ENCODE results near the gene MIPOL1. TPM values are rescaled to one million over a fixed set of nuclear protein-coding genes. Genes with fewer than 3 reads are reported as not detected.
"Not testable (repeated sequence)": the region's sequence is repeated elsewhere in the genome, so short reads cannot be mapped to it uniquely, and the experiment has no call there.

MIPOL1 gene
- total and polyA plus RNA-seq, 2 of the 13 experiments (the other 11 are each of a cell fraction or from before 2014, with no cell fraction given): 8.6 to 34.2 TPM

GRCh38 chr14:37234222-37234621 is 36.5 kb downstream of the MIPOL1 start:
- peak; percentile 81 for TF ChIP-seq ZNF121 (CRISPR knock-in tag; IDR thresholded peaks at IDR 0.05)
- TF ChIP-seq ZNF12 (CRISPR knock-in tag; IDR thresholded peaks at IDR 0.05): no peak
- TF ChIP-seq NKX3-1 (CRISPR knock-in tag; IDR thresholded peaks at IDR 0.05): no peak
- no peak overlapping the region for H2AFZ ChIP-seq (ENCODE audit: low read length)
- 91% methylated on average over 3 of the region's 3 CpGs for WGBS (ENCODE audit: low lambda C conversion rate)
- H3K9me3 ChIP-seq (ENCODE audit: low read length): no peaks in the 10 kb centered on the region
- FAIRE-seq (no peak), DNase-seq (ENCODE audit: low spot score) (no peak), ATAC-seq (no peak)
- ChIA-PET CTCF (ENCODE audit: low intra/inter-chr PET ratio, low total read pairs) (no interaction called here), POLR2A (interaction anchor here (0.7 to 1.6 kb wide), 2 partner anchors 36 to 645 kb away, joined by 3 to 4 read pairs; partner anchors contain the start of gene MIPOL1)
- intact Hi-C loops (cut with micrococcal nuclease; ENCODE audit: unreplicated experiment): loop anchor here (5.0 to 10.0 kb wide), 3 partner anchors 52 to 653 kb away; no protein-coding TSS in a partner anchor
- no peak overlapping the region for H3K4me3 ChIP-seq (replicated peaks in 1 of 3; ENCODE audit: insufficient read depth in 1 of 3, low read depth in 2 of 3, low read length in 3 of 3)
- 0 out of 5 replicates have a peak, but pooled peaks cover 0 to 2% of the 10 kb centered on the region in 2 experiments for H3K36me3 ChIP-seq (replicated peaks in 1 of 2; ENCODE audit: control insufficient read depth in 1 of 2, insufficient read depth in 2 of 2, low read length in 2 of 2)
- no TSS peak for BruUV-seq (replicated peaks)
- peaks cover 4% of the 10 kb centered on the region; the same call in 1 of the 2 replicates for H4K20me1 ChIP-seq (ENCODE audit: insufficient read depth, low read length)
- in situ Hi-C loops (cut with HindIII; ENCODE audit: extremely low pct_ligation_motif_present, low pct_unique_long_range_greater_than_20kb): no loop called here
- H3K4me2 ChIP-seq (ENCODE audit: low read depth, low read length): no peak overlapping the region
- H3K27me3 ChIP-seq (ENCODE audit: control insufficient read depth in 1 of 2, insufficient read depth in 2 of 2, low read length in 2 of 2): no peaks in the 10 kb centered on the region
- no peak overlapping the region for H3K27ac ChIP-seq (ENCODE audit: extremely low read length, insufficient read depth, low read length)
- H3K79me2 ChIP-seq (ENCODE audit: insufficient read depth, low read length): no peaks in the 10 kb centered on the region
- H3K9ac ChIP-seq (ENCODE audit: insufficient read depth, low read depth, low read length): no peak overlapping the region
- H3K4me1 ChIP-seq (ENCODE audit: insufficient read depth, low read length): peaks cover 27% of the 10 kb centered on the region

DNA sequence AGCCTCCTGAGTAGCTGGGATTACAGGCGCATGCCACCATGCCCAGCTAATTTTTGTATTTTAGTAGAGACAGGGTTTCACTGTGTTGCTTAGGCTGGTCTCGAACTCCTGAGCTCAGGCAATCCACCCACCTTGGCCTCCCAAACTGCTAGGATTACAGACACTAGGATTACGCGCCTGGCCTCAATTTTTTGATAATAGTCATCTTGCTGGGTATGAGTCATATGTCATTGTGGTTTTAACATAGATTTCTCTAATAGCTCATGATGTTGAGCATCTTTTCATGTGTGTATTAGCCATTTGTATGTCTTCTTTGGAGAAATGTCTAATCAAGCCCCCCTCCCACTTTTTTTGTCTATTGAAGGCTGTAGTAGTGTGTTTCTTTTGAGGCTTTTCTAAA is 38.3 kb downstream of the MIPOL1 start:
- H2AFZ ChIP-seq (ENCODE audit: low read length); CTCF ChIA-PET (ENCODE audit: low intra/inter-chr PET ratio, low total read pairs); H3K4me3 ChIP-seq (replicated peaks in 1 of 3; ENCODE audit: insufficient read depth in 1 of 3, low read depth in 2 of 3, low read length in 3 of 3); BruUV-seq (replicated peaks); H3K36me3 ChIP-seq (replicated peaks in 1 of 2; ENCODE audit: control insufficient read depth in 1 of 2, insufficient read depth in 2 of 2, low read length in 2 of 2); H4K20me1 ChIP-seq (ENCODE audit: insufficient read depth, low read length); H3K9me3 ChIP-seq (ENCODE audit: low read length); H3K9ac ChIP-seq (ENCODE audit: insufficient read depth, low read depth, low read length); DNase-seq (ENCODE audit: low spot score); H3K27me3 ChIP-seq (ENCODE audit: control insufficient read depth in 1 of 2, insufficient read depth in 2 of 2, low read length in 2 of 2); H3K27ac ChIP-seq (ENCODE audit: extremely low read length, insufficient read depth, low read length); ATAC-seq; in situ Hi-C loops (cut with HindIII; ENCODE audit: extremely low pct_ligation_motif_present, low pct_unique_long_range_greater_than_20kb); POLR2A ChIA-PET; H3K79me2 ChIP-seq (ENCODE audit: insufficient read depth, low read length); FAIRE-seq; H3K4me2 ChIP-seq (ENCODE audit: low read depth, low read length): not testable (repeated sequence)
- intact Hi-C loops (cut with micrococcal nuclease; ENCODE audit: unreplicated experiment): loop anchor here (10.0 kb wide), 1 partner anchor 211 kb away; no protein-coding TSS in a partner anchor
- peaks cover 27% of the 10 kb centered on the region for H3K4me1 ChIP-seq (ENCODE audit: insufficient read depth, low read length)
- 96% methylated on average over 4 of the region's 4 CpGs for WGBS (ENCODE audit: low lambda C conversion rate)
